ENCODE data around the gene GAA. TPM values are rescaled to one million over a fixed set of nuclear protein-coding genes. Genes with fewer than 3 reads are reported as not detected.

GAA gene
- total RNA-seq, 1 experiment from 2014 or later, result 36.1 TPM

- TF ChIP-seq POLR2AphosphoS5 (IDR thresholded peaks at IDR 0.05; ENCODE audit: low read depth, low read length) (no peak), REST (IDR thresholded peaks at IDR 0.05; ENCODE audit: insufficient read depth in 1 of 2, low read depth in 2 of 2, low read length in 1 of 2) (no peak), SIN3A (IDR thresholded peaks at IDR 0.05; ENCODE audit: borderline replicate concordance, insufficient read depth, low read depth, low read length) (no peak)
- no TSS peak for BruUV-seq (replicated peaks)
- in situ Hi-C loops (cut with HindIII; ENCODE audit: low pct_unique_long_range_greater_than_20kb, low sequenced_read_pairs) (no loop called here), intact Hi-C loops (cut with micrococcal nuclease; ENCODE audit: unreplicated experiment) (no loop called here)
- Histone ChIP-seq H3K27me3 (ENCODE audit: control insufficient read depth, insufficient read depth, low read length) (no peaks in the 10 kb centered on the region), H3K4me3 (ENCODE audit: low read depth in 2 of 2, low read length in 2 of 2) (no peak overlapping the region), H3K36me3 (ENCODE audit: control insufficient read depth, insufficient read depth, low read length) (no peaks in the 10 kb centered on the region; the same call in 1 of the 2 replicates), H3K4me1 (ENCODE audit: control insufficient read depth, insufficient read depth, low read length) (peaks cover 5% of the 10 kb centered on the region), H3K9me3 (ENCODE audit: control insufficient read depth, insufficient read depth, low read depth, low read length) (no peaks in the 10 kb centered on the region), H3K27ac (ENCODE audit: low read length) (no peak overlapping the region)
- no peak for DNase-seq (ENCODE audit: low read depth, low spot score)
- ATAC-seq, result no peak
- ChIA-PET POLR2A (no interaction called here), CTCF (interaction anchor here (0.6 kb wide), 1 partner anchor 20 kb away, joined by 3 read pairs; no protein-coding TSS in a partner anchor)
Measured at GRCh38 chr17:80106751-80107150, 5.4 kb downstream of the GAA start.

GRCh38 chr17:80107231-80108021, 6.0 kb downstream of the GAA start:
- no TSS peak for BruUV-seq (replicated peaks)
- POLR2A ChIA-PET, result no interaction called here
- in situ Hi-C loops (cut with HindIII; ENCODE audit: low pct_unique_long_range_greater_than_20kb, low sequenced_read_pairs), result no loop called here
- Histone ChIP-seq H3K9me3 (ENCODE audit: control insufficient read depth, insufficient read depth, low read depth, low read length) (no peaks in the 10 kb centered on the region), H3K4me1 (ENCODE audit: control insufficient read depth, insufficient read depth, low read length) (peaks cover under 1% of the 10 kb centered on the region; the same call in 1 of the 2 replicates), H3K27ac (ENCODE audit: low read length) (no peak overlapping the region), H3K36me3 (ENCODE audit: control insufficient read depth, insufficient read depth, low read length) (no peaks in the 10 kb centered on the region), H3K27me3 (ENCODE audit: control insufficient read depth, insufficient read depth, low read length) (no peaks in the 10 kb centered on the region), H3K4me3 (ENCODE audit: low read depth in 2 of 2, low read length in 2 of 2) (no peak overlapping the region)
- intact Hi-C loops (cut with micrococcal nuclease; ENCODE audit: unreplicated experiment), result no loop called here
- no peak for DNase-seq (ENCODE audit: low read depth, low spot score)
- no peak for ATAC-seq
- CTCF ChIA-PET, result interaction anchor here (0.6 kb wide), 1 partner anchor 20 kb away, joined by 3 read pairs; no protein-coding TSS in a partner anchor
- no peak for TF ChIP-seq REST (IDR thresholded peaks at IDR 0.05; ENCODE audit: insufficient read depth in 1 of 2, low read depth in 2 of 2, low read length in 1 of 2)
- TF ChIP-seq TCF7L2 (IDR thresholded peaks at IDR 0.05; ENCODE audit: low read depth, low read length), result no peak
- TF ChIP-seq SIN3A (IDR thresholded peaks at IDR 0.05; ENCODE audit: borderline replicate concordance, insufficient read depth, low read depth, low read length), result no peak
- TF ChIP-seq POLR2AphosphoS5 (IDR thresholded peaks at IDR 0.05; ENCODE audit: low read depth, low read length), result no peak
- no peak for TF ChIP-seq CTCF (IDR thresholded peaks at IDR 0.05)

Data from Panc1 (cell line).